Stomach smooth muscle (tissue), 2 donors: ENCODE results near the gene C13orf46.
"Not testable (repeated sequence)": the region's sequence is repeated elsewhere in the genome, so short reads cannot be mapped to it uniquely, and the experiment has no call there.

Source experiments
- H3K27ac ChIP-seq: one replicate; pipeline ENCODE4 v1.7.0; 2013; ENCODE audit warnings: mild to moderate bottlenecking, low read length, inconsistent platforms
- H3K27me3 ChIP-seq, 2 donors: one replicate each; pipeline ENCODE4 v1.7.0; 2013; ENCODE audit warnings: low read length in 2 of 2; ENCODE audit not compliant: insufficient read depth in 2 of 2, control insufficient read depth in 1 of 2
- H3K36me3 ChIP-seq, 2 donors: one replicate each; pipeline ENCODE4 v1.7.0; 2013; ENCODE audit warnings: low read length in 2 of 2; ENCODE audit not compliant: control insufficient read depth in 2 of 2, insufficient read depth in 2 of 2
- H3K4me1 ChIP-seq: one replicate; pipeline ENCODE4 v1.7.0; 2013; ENCODE audit warnings: low read length; ENCODE audit not compliant: control insufficient read depth, insufficient read depth
- H3K4me3 ChIP-seq, 2 donors: one replicate each; pipeline ENCODE4 v1.7.0; 2013; ENCODE audit warnings: low read length in 2 of 2
- H3K9ac ChIP-seq, 2 donors: one replicate each; pipeline ENCODE4 v1.7.0; 2013; ENCODE audit warnings: low read length in 2 of 2, mild to moderate bottlenecking in 1 of 2
- H3K9me3 ChIP-seq, 2 donors: one replicate each; pipeline ENCODE4 v1.7.0; 2013; ENCODE audit warnings: low read length in 2 of 2; ENCODE audit not compliant: control insufficient read depth in 2 of 2
- donor health status: healthy.
- donor health status: Pancreatic carcinoma.

C13orf46 gene

GRCh38 chr13:113917594-113918371, 56.1 kb downstream of the C13orf46 start:
- Histone ChIP-seq H3K4me1 (no peaks in the 10 kb centered on the region), H3K27me3 (peaks cover 13 to 26% of the 10 kb centered on the region in 2 donors), H3K36me3 (no peaks in the 10 kb centered on the region), H3K9ac (no peak overlapping the region), H3K4me3 (no peak overlapping the region), H3K9me3 (peaks cover 0 to 22% of the 10 kb centered on the region in 2 donors), H3K27ac (no peak overlapping the region)

- Histone ChIP-seq H3K4me3 (no peak overlapping the region), H3K36me3 (no peaks in the 10 kb centered on the region), H3K9me3 (peaks cover 0 to 16% of the 10 kb centered on the region in 2 donors), H3K27ac (no peak overlapping the region), H3K27me3 (peaks cover 13 to 26% of the 10 kb centered on the region in 2 donors), H3K9ac (no peak overlapping the region), H3K4me1 (no peaks in the 10 kb centered on the region)
Measured at GRCh38 chr13:113917096-113917495, 56.8 kb downstream of the C13orf46 start.

GRCh38 chr13:113916330-113916815, 57.5 kb downstream of the C13orf46 start:
- Histone ChIP-seq H3K9me3 (peaks cover 0 to 8% of the 10 kb centered on the region in 2 donors), H3K36me3 (no peaks in the 10 kb centered on the region), H3K27ac (no peak overlapping the region), H3K4me1 (no peaks in the 10 kb centered on the region), H3K9ac (no peak overlapping the region), H3K27me3 (peaks cover 13 to 26% of the 10 kb centered on the region in 2 donors), H3K4me3 (no peak overlapping the region)

GRCh38 chr13:113915786-113916329, 58.0 kb downstream of the C13orf46 start:
- H3K36me3 ChIP-seq: no peaks in the 10 kb centered on the region
- no peak overlapping the region for H3K9ac ChIP-seq
- H3K4me3 ChIP-seq: no peak overlapping the region
- H3K27ac ChIP-seq: no peak overlapping the region
- H3K9me3 ChIP-seq: peaks cover 0 to 5% of the 10 kb centered on the region in 2 donors
- H3K4me1 ChIP-seq: no peaks in the 10 kb centered on the region
- peaks cover 13 to 26% of the 10 kb centered on the region in 2 donors for H3K27me3 ChIP-seq

- no peak overlapping the region for H3K4me3 ChIP-seq
- no peak overlapping the region for H3K9ac ChIP-seq
- H3K9me3 ChIP-seq: peaks cover 0 to 5% of the 10 kb centered on the region in 2 donors
- no peak overlapping the region for H3K27ac ChIP-seq
- peaks cover 13 to 26% of the 10 kb centered on the region in 2 donors for H3K27me3 ChIP-seq
- no peaks in the 10 kb centered on the region for H3K4me1 ChIP-seq
- H3K36me3 ChIP-seq: no peaks in the 10 kb centered on the region
Measured at GRCh38 chr13:113915012-113915763, 58.7 kb downstream of the C13orf46 start.

GRCh38 chr13:113914333-113915011, 59.4 kb downstream of the C13orf46 start:
- no peaks in the 10 kb centered on the region for H3K36me3 ChIP-seq
- H3K4me3 ChIP-seq: no peak overlapping the region
- no peak overlapping the region for H3K9ac ChIP-seq
- H3K4me1 ChIP-seq: no peaks in the 10 kb centered on the region
- H3K27ac ChIP-seq: no peak overlapping the region
- H3K27me3 ChIP-seq: peaks cover 13 to 26% of the 10 kb centered on the region in 2 donors
- H3K9me3 ChIP-seq: peaks cover 0 to 5% of the 10 kb centered on the region in 2 donors

- H3K36me3 ChIP-seq, H3K9ac ChIP-seq, H3K4me1 ChIP-seq, H3K27ac ChIP-seq, H3K4me3 ChIP-seq, H3K9me3 ChIP-seq: not testable (repeated sequence)
- peaks cover 13 to 26% of the 10 kb centered on the region in 2 donors for H3K27me3 ChIP-seq
Measured at GRCh38 chr13:113913838-113914237, 60.0 kb downstream of the C13orf46 start.

- not testable (repeated sequence) for H3K4me3 ChIP-seq, H3K9me3 ChIP-seq, H3K4me1 ChIP-seq, H3K27ac ChIP-seq, H3K36me3 ChIP-seq, H3K9ac ChIP-seq
- peaks cover 12 to 22% of the 10 kb centered on the region in 2 donors for H3K27me3 ChIP-seq
Measured at GRCh38 chr13:113913408-113913807, 60.5 kb downstream of the C13orf46 start.

- H3K27me3 ChIP-seq: peaks cover 11 to 20% of the 10 kb centered on the region in 2 donors
- H3K27ac ChIP-seq: no peak overlapping the region
- H3K4me3 ChIP-seq: no peak overlapping the region
- peaks cover 8% of the 10 kb centered on the region for H3K4me1 ChIP-seq
- H3K36me3 ChIP-seq: no peaks in the 10 kb centered on the region
- no peak overlapping the region for H3K9ac ChIP-seq
- peaks cover 0 to 5% of the 10 kb centered on the region in 2 donors for H3K9me3 ChIP-seq
Measured at GRCh38 chr13:113912596-113912995, 61.3 kb downstream of the C13orf46 start.
